Erythroblast (primary cell): ENCODE results near the gene SLC2A13.

Source experiments
- GATA1 ChIP-seq: IDR thresholded peaks from 2 replicates; pipeline ENCODE4 v1.6.1; 2011; ENCODE audit warnings: low read depth, mild to moderate bottlenecking, control low read depth, low read length, moderate library complexity
- POLR2A ChIP-seq: IDR thresholded peaks from 2 replicates; pipeline ENCODE4 v1.6.1; 2011; ENCODE audit warnings: mild to moderate bottlenecking, low read length

DNA sequence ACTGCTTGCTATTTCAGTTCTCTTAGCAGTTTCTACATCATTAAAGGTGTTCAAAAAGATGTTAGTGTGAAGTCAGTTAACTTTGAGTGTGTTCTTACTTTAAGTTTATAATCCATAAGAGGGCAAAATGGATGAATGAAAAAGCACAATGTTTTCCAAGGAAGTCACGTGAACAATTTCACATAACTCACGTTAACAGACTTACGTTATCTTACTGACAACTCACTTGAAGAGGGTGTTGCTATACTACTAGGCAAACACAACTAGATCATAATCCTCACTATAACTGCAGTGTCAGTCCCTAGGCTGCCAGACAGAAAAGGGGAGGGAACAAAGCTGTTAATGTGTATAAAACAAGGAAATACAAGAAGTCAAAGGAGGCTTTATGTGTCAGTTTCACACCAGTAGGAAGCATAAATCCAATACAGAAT, 6.4 kb downstream of the SLC2A13 start:
- peak; percentile 30 for TF ChIP-seq POLR2A
- TF ChIP-seq GATA1: no peak
